HG03135 (cell line): ENCODE measurements around the gene MEI4.
"Not testable (repeated sequence)": the region's sequence is repeated elsewhere in the genome, so short reads cannot be mapped to it uniquely, and the experiment has no call there.

Experiments
- ATAC-seq: cut with Tn5 transposase; IDR thresholded peaks from one replicate; pipeline ENCODE4 v1.9.1; 2021; ENCODE audit warnings: mild to moderate bottlenecking, moderate library complexity; ENCODE audit not compliant: unreplicated experiment

The MEI4 gene

GRCh38 chr6:77652739-77653138 is at the start of gene MEI4:
TSS of gene MEI4 (plus strand) at chr6:77653039. CDS start at chr6:77690672, 37,633 bp downstream.
- no peak for ATAC-seq

DNA sequence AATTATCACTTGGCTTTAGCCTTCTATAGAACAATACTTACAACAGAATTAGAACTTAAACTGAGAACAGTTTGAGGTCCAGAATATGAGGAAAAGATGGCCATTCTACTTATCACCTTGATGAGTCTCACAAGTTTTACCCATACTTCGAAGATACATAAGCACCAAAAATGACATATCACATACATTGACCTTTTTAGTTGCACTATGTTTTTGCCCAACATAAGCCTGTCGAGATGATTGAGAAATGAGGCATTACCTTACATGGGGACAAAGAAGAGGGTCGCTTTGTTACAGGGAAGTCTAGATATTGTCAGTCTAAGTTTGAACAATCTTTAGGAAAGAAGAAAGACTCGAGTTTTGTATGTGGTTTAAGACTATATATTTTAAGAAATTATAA is 48.4 kb upstream of the MEI4 start:
- ATAC-seq, result no peak

DNA sequence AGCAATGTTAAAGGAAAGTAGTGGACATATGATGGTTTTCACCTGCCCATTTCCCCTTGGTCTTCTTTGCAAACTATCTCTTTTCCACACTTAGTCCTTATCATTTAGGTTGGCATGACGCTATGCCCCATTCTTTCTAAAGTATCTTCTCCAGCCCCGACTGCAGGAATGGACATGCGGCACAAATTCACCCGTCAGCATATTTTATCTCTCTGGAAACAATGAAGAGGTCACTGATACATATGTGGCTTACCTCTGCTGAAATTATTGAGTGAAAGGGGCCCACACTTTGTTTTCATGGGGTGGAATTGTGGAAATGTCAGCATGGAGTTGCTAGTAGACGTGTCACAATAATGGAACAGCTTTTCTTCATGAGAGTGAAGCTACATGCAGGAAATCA is 45.8 kb upstream of the MEI4 start:
- ATAC-seq, result no peak

- ATAC-seq, result no peak
These were observed 43.7 kb upstream of the MEI4 start for GRCh38 chr6:77609106-77609505.

GRCh38 chr6:77619114-77619513 is 33.7 kb upstream of the MEI4 start:
- no peak for ATAC-seq

DNA sequence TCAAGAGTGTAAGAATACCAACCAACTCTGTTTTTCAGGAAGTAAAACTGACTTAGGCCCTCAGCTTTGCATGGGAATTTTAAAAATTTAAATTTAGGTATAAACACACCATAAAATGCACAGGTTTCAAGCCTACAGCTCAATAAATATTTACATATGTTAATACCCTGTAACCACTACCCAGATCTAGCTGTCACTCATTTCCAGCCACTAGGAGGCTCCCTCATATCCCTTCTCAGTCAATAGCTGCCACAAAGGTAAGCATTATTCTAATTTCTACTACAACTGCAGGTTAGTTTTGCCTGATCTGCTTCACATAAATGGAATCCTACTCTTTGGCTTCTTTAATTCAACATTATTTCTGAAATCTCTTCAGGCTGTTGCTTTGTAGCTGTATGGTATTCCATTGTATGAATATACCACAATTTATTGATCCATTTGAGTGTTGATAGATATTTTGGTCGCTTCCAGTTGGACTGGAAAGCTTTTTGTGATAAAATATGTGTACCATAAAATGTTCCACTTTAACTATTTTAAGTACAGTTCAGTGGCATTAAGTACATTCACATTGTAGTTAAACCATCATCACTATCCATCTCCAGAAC is 32.5 kb upstream of the MEI4 start:
- peak; percentile 67 for ATAC-seq

GRCh38 chr6:77624515-77624914 is 28.3 kb upstream of the MEI4 start:
- ATAC-seq, result no peak

- no peak for ATAC-seq
These were observed 26.4 kb upstream of the MEI4 start for GRCh38 chr6:77626426-77626825.

DNA sequence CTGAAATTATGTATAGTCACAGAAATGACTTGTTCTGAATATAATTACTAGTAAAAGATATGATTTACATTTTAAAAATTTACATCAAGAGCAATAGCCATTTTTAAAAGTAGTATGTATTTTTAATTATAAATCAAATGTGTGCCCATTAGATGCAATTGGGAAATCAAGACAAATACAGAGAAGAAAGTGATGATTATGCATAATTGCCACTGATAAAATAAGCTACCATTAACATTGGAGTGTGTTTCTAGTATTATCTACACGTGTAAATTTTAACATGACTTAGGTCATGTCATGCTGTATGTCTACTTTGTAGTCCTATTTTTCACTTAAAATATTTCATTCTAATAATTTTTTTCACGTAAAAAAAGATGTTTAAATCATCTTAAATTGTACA is 22.8 kb upstream of the MEI4 start:
- no peak for ATAC-seq

GRCh38 chr6:77633471-77633870 is 19.4 kb upstream of the MEI4 start:
- ATAC-seq, result no peak

DNA sequence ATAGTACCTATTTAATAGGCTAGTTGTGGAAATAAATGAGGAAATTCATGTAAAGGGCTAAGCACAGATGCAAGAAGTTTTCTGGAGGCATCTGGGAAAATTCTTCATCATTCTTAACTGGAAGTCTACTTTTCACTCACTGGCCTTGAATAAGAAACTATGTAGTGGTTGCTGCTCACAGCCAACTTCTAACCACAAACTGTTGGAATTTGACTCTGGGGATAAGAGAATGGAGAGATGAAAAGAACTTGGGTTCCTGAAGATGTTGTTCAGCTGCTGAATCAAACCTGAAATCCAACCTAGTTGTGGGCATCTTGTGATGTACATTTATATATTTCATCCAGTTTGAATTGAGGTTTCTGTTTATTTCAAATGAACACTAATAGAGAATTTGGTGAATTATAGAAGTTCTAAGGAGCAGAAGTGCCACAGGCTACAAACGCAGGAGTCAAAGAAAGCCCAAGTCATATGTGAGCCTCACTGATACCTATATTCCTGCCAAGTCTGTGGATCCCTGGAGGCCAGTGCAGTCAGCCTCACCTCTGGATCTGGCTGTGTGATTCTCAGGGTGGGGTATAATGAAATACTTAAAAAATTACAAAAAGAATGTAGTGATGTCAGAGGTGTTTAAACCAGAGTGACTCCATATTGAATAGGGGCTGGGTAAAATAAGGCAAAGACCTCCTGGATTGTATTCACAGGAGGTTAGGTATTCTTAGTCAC is 18.7 kb upstream of the MEI4 start:
- ATAC-seq, result no peak

GRCh38 chr6:77638129-77638830 is 14.6 kb upstream of the MEI4 start:
- ATAC-seq, result no peak

GRCh38 chr6:77644102-77644705 is 8.6 kb upstream of the MEI4 start:
- no peak for ATAC-seq

DNA sequence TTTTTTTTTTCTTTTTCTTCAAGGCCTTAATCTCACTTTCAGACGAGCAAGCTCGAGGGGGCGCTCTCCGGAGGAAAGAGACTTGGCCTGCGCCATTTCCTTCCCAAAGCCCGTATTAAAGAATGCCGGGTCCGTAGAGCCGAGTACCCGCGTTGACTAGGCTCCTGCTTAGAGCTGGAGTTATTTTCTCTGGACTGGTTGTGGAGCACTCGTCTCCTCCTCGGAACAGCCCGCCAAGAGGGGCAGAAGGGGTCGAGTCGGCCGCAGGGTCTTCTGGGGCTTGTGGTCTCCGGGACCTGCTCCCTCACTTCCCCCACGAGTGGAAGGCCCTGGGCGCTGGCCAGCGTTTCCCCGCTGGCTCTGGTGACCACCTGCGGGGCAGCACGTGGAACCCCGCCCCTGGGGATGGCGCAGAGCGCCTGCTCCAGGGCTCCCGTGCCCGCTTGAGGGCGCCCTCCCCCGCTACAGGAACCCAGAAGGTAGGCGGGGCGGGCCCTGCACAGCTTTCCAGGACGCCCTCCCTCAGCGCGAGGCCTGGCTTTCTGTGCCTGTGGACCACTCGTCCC is 2.7 kb upstream of the MEI4 start:
- no peak for ATAC-seq

DNA sequence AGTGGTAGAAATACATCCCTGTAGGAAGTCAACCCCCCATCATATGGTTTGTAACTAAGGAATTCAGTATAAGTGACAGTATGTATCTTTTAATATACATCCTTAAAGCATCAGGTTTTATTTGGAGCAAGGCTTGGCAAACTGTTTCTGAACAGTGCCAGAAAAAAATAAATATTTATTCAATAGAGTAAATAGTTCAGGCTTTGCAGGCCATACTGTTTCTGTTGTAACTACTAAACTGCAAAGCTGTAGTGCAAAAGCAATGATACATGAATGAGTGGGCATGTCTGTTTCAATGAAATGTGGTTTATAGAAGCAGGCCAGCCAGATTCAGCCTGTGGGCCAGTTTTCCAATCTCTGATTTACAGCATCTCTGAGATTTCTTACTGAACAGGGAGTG is 977 bp downstream of the MEI4 start:
- ATAC-seq, result no peak

DNA sequence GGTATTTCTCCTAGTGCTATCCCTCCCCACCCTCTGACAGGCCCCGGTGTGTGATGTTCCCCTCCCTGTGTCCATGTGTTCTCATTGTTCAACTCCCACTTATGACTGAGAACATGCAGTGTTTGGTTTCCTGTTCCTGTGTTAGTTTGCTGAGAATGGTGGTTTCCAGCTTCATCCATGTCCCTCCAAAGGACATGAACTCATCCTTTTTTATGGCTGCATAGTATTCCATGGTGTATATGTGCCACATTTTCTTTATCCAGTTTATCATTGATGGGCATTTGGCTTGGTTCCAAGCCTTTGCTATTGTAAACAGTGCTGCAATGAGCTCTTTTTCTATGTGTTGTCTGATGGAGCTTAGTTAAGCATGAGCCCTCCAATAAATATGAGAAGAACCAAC is 2.2 kb downstream of the MEI4 start:
- not testable (repeated sequence) for ATAC-seq

DNA sequence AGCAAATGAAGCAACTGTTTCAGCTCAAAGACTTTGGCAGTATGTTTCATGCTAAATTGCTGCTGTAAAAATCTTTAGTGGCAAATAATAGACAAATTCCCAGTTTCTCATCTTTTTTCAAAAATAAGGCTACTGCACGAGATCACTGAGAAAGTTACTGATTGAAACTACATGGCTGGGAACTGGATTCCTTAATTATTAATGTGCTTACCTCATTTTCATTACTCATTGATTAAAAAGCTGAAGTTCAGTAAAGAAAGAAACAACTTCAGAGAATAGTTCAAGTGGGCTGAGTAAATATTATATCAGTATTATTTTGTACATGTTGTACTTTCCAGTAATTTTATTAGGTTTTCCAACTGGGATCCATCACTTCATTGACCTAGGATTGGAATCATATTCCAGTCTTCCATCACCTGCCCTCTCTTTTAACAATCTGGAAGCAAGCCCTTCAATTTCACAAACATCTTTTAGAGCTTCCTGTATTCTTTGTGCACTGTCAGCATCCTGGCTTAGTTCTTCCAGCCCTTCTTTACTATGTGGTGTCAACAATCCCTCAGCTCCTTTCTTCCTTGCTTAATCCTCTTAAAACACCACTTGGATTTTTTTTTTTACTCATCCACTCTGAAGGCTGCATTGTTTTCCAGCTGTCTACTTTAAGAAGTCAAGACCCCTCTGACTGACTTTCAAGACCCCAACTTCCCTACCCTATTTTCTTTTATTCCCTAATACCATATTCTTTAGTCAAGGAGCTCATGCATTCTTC is 4.3 kb downstream of the MEI4 start:
- ATAC-seq, result no peak

DNA sequence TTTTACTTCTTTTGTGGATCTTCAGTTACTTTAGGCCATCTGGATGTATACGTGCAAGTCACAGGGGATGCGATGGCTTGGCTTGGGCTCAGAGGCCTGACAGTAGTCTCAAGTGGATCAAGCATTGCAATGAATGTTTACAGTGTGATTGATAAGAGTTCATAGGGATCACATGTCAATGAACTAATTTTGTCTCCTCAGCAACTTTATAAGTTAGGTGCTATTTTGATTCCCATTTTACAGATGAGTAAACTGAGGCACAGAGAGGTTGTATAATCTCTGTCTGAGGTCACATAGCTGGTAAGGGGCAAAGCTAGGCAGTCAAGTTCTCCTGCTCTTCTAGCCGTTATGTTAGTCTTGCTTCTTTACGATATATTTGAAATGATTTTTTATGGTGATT is 13.5 kb downstream of the MEI4 start:
- no peak for ATAC-seq

DNA sequence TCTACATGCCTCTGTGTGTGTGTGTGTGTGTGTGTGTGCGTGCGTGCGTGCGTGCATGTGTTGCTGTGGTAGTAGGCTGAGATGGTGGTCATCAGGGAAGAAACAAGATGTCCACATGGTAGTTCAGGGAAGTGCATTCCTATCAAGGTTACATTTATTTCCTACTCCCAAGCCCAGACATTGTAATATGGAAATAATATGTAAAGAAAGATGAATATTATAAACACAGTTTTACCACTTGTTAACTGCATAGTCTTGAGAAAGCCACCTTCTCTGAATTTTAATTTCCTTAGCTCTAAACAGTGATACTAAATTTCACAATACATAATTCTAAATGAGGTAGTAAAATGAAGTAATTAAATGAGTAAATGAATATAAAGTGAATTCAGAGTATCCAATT is 14.0 kb downstream of the MEI4 start:
- ATAC-seq, result no peak

DNA sequence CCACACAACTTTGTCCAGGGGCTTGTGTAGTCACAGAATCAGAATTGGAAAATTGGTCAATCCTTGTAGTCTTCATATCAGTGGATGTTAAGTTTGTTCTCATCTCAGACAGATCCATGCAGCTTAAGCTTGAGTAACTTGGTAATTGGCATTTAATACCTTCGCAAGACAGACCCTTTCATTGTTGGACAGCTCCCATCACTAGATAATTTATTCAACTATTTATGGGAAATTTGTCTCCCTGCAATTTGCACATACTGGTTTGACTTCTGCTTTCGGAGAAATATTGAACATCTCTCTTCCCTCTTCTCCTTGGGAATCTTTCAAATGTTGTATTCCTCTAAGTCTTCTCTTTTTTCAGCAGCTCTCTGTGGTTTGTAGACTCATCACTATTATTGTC is 17.1 kb downstream of the MEI4 start:
- no peak for ATAC-seq

GRCh38 chr6:77674211-77674610 is 21.4 kb downstream of the MEI4 start:
- ATAC-seq, result no peak
